DND-41 (cell line): Measurements from ENCODE around the gene RGS9.

ENCODE experiments used
- ATAC-seq: fragments of 200-7000 bp; cut with Tn5 transposase; 3 replicates; pipeline ENCODE4 v1.9.1; 2021; ENCODE audit warnings: low read depth; ENCODE audit not compliant: insufficient read depth
- DNase-seq: peaks from one replicate; pipeline ENCODE4 v3.0.0-alpha.2; 2020
- H2AFZ ChIP-seq: 2 replicates; pipeline ENCODE4 v1.6.0; 2012; ENCODE audit warnings: low read depth, low read length
- H3K27ac ChIP-seq: 2 replicates; pipeline ENCODE4 v1.5.1; 2012; ENCODE audit warnings: low read length, inconsistent platforms
- H3K27me3 ChIP-seq: fragments of 200-600 bp; sonication (generic); 2 replicates; pipeline ENCODE4 v1.6.0; 2012; ENCODE audit warnings: low read length, mild to moderate bottlenecking, inconsistent platforms; ENCODE audit not compliant: insufficient read depth, poor library complexity
- H3K36me3 ChIP-seq: 2 replicates; pipeline ENCODE4 v1.5.1; 2012; ENCODE audit warnings: low read length, inconsistent platforms; ENCODE audit not compliant: insufficient read depth
- H3K4me1 ChIP-seq: 2 replicates; pipeline ENCODE4 v1.5.1; 2012; ENCODE audit warnings: mild to moderate bottlenecking, low read length; ENCODE audit not compliant: insufficient read depth
- H3K4me2 ChIP-seq: 2 replicates; pipeline ENCODE4 v1.6.0; 2012; ENCODE audit warnings: mild to moderate bottlenecking, moderate library complexity, low read length, inconsistent platforms; ENCODE audit not compliant: insufficient read depth
- H3K4me3 ChIP-seq, 2 experiments: fragments of 200-600 bp in 1 of 2; shearing (Covaris generic) in 1 of 2; 2 replicates each; pipeline ENCODE4 v1.5.1; 2012 to 2016; ENCODE audit warnings: inconsistent platforms in 2 of 2, low read length in 2 of 2, mild to moderate bottlenecking in 2 of 2, low read depth in 1 of 2, moderate library complexity in 1 of 2
- H3K79me2 ChIP-seq: 2 replicates; pipeline ENCODE4 v1.6.0; 2012; ENCODE audit warnings: low read length, inconsistent platforms; ENCODE audit not compliant: insufficient read depth
- H3K9ac ChIP-seq: 2 replicates; pipeline ENCODE4 v1.6.0; 2012; ENCODE audit warnings: low read depth, mild to moderate bottlenecking, inconsistent platforms, low read length, moderate library complexity
- H3K9me3 ChIP-seq: 2 replicates; pipeline ENCODE4 v1.5.1; 2012; ENCODE audit warnings: low read length, moderate library complexity, mild to moderate bottlenecking, inconsistent platforms; ENCODE audit not compliant: insufficient read depth, severe bottlenecking
- H4K20me1 ChIP-seq: 2 replicates; pipeline ENCODE4 v1.6.0; 2012; ENCODE audit warnings: low read length; ENCODE audit not compliant: insufficient read depth
- EZH2 ChIP-seq: IDR thresholded peaks from 3 replicates; pipeline ENCODE4 v1.6.1; 2012; ENCODE audit warnings: borderline replicate concordance, low read depth, mild to moderate bottlenecking, moderate library complexity, low read length, inconsistent platforms; ENCODE audit not compliant: severe bottlenecking
- TF ChIP-seq, protein P1 (sequence below): IDR thresholded peaks from 2 replicates; pipeline ENCODE4 v1.5.1; 2012; ENCODE audit warnings: borderline replicate concordance, low read length, moderate library complexity, mild to moderate bottlenecking; ENCODE audit not compliant: poor library complexity, severe bottlenecking; ENCODE audit errors: extremely low read depth

The RGS9 gene

GRCh38 chr17:65265276-65265675 lies 128.1 kb downstream of the RGS9 start:
- H3K4me3 ChIP-seq = no peak overlapping the region
- no peaks in the 10 kb centered on the region for H3K9me3 ChIP-seq
- no peak overlapping the region for H2AFZ ChIP-seq
- no peak overlapping the region for H3K9ac ChIP-seq
- H3K27me3 ChIP-seq = no peaks in the 10 kb centered on the region
- DNase-seq (no peak), ATAC-seq (no peak)
- no peaks in the 10 kb centered on the region for H4K20me1 ChIP-seq
- no peak overlapping the region for H3K4me2 ChIP-seq
- TF ChIP-seq, protein P1, sequence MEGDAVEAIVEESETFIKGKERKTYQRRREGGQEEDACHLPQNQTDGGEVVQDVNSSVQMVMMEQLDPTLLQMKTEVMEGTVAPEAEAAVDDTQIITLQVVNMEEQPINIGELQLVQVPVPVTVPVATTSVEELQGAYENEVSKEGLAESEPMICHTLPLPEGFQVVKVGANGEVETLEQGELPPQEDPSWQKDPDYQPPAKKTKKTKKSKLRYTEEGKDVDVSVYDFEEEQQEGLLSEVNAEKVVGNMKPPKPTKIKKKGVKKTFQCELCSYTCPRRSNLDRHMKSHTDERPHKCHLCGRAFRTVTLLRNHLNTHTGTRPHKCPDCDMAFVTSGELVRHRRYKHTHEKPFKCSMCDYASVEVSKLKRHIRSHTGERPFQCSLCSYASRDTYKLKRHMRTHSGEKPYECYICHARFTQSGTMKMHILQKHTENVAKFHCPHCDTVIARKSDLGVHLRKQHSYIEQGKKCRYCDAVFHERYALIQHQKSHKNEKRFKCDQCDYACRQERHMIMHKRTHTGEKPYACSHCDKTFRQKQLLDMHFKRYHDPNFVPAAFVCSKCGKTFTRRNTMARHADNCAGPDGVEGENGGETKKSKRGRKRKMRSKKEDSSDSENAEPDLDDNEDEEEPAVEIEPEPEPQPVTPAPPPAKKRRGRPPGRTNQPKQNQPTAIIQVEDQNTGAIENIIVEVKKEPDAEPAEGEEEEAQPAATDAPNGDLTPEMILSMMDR = no peak
- TF ChIP-seq EZH2 = no peak
- no peak overlapping the region for H3K27ac ChIP-seq
- no peaks in the 10 kb centered on the region for H3K36me3 ChIP-seq
- no peaks in the 10 kb centered on the region for H3K79me2 ChIP-seq
- no peaks in the 10 kb centered on the region; the same call in 1 of the 2 replicates for H3K4me1 ChIP-seq

GRCh38 chr17:65268832-65269231 lies 131.7 kb downstream of the RGS9 start:
- no peak for TF ChIP-seq EZH2
- TF ChIP-seq, protein P1 = no peak
- DNase-seq (no peak), ATAC-seq (no peak)
- Histone ChIP-seq H3K27me3 (no peaks in the 10 kb centered on the region), H3K36me3 (no peaks in the 10 kb centered on the region), H3K4me1 (no peaks in the 10 kb centered on the region), H3K27ac (no peak overlapping the region), H2AFZ (no peak overlapping the region), H3K9me3 (no peaks in the 10 kb centered on the region), H3K4me3 (no peak overlapping the region), H3K4me2 (no peak overlapping the region), H3K79me2 (no peaks in the 10 kb centered on the region), H3K9ac (no peak overlapping the region), H4K20me1 (no peaks in the 10 kb centered on the region)

- no peak for TF ChIP-seq EZH2
- TF ChIP-seq, protein P1 = no peak
- no peak overlapping the region for H2AFZ ChIP-seq
- no peak for DNase-seq
These were observed 133.5 kb downstream of the RGS9 start for GRCh38 chr17:65270499-65271253.

More at GRCh38 chr17:65270499-65271253, 133.5 kb downstream of the RGS9 start:
- Histone ChIP-seq H3K9ac (no peak overlapping the region), H3K36me3 (no peaks in the 10 kb centered on the region), H3K79me2 (no peaks in the 10 kb centered on the region), H3K4me1 (no peaks in the 10 kb centered on the region), H3K4me3 (no peak overlapping the region), H4K20me1 (no peaks in the 10 kb centered on the region), H3K27ac (no peak overlapping the region), H3K4me2 (no peak overlapping the region), H3K27me3 (no peaks in the 10 kb centered on the region), H3K9me3 (no peaks in the 10 kb centered on the region)
- no peak for ATAC-seq
